T-helper 9 cell (primary cell): Measurements from ENCODE around the gene GNPTAB.
"Not testable (repeated sequence)": the region's sequence is repeated elsewhere in the genome, so short reads cannot be mapped to it uniquely, and the experiment has no call there.

Experiments used
- DNase-seq: peaks from one replicate; pipeline ENCODE4 v3.0.0-alpha.2; 2020

GNPTAB gene

GRCh38 chr12:101767537-101767936 lies 63.2 kb downstream of the GNPTAB start:
- DNase-seq, result no peak

- no peak for DNase-seq
Measured at GRCh38 chr12:101764051-101764792, 66.5 kb downstream of the GNPTAB start.

GRCh38 chr12:101763246-101763931 lies 67.4 kb downstream of the GNPTAB start:
- no peak for DNase-seq

- DNase-seq, result no peak
Measured at GRCh38 chr12:101761781-101762180, 69.0 kb downstream of the GNPTAB start.

- DNase-seq, result no peak
Measured at GRCh38 chr12:101761350-101761749, 69.4 kb downstream of the GNPTAB start.

GRCh38 chr12:101759396-101760047 lies 71.2 kb downstream of the GNPTAB start:
- DNase-seq, result no peak

- no peak for DNase-seq
Measured at GRCh38 chr12:101750152-101750551, 80.6 kb downstream of the GNPTAB start.

GRCh38 chr12:101749657-101750056 lies 81.1 kb downstream of the GNPTAB start:
- no peak for DNase-seq

GRCh38 chr12:101748907-101749306 lies 81.9 kb downstream of the GNPTAB start:
- no peak for DNase-seq

GRCh38 chr12:101747697-101748096 lies 83.1 kb downstream of the GNPTAB start:
- DNase-seq, result no peak

GRCh38 chr12:101746661-101747060 lies 84.1 kb downstream of the GNPTAB start:
- no peak for DNase-seq

GRCh38 chr12:101746196-101746595 lies 84.6 kb downstream of the GNPTAB start:
- DNase-seq, result no peak

- DNase-seq, result no peak
Measured at GRCh38 chr12:101745481-101745880, 85.3 kb downstream of the GNPTAB start.

- DNase-seq, result no peak
Measured at GRCh38 chr12:101743724-101744472, 86.9 kb downstream of the GNPTAB start.

GRCh38 chr12:101743242-101743641 lies 87.5 kb downstream of the GNPTAB start:
- no peak for DNase-seq

GRCh38 chr12:101740980-101741379 lies 89.8 kb downstream of the GNPTAB start:
- DNase-seq, result no peak

- no peak for DNase-seq
Measured at GRCh38 chr12:101740566-101740965, 90.2 kb downstream of the GNPTAB start.

- DNase-seq, result no peak
Measured at GRCh38 chr12:101738920-101739665, 91.7 kb downstream of the GNPTAB start, which contains the start of gene SYCP3. SYCP3 (minus strand) TSS chr12:101739462; CDS start chr12:101737935, 1,527 bp downstream.

- DNase-seq, result no peak
Measured at GRCh38 chr12:101737476-101737875, 93.3 kb downstream of the GNPTAB start.

GRCh38 chr12:101734482-101734881 lies 96.3 kb downstream of the GNPTAB start:
- DNase-seq, result not testable (repeated sequence)

GRCh38 chr12:101733166-101733565 lies 97.6 kb downstream of the GNPTAB start:
- DNase-seq, result no peak

GRCh38 chr12:101732318-101732717 lies 98.4 kb downstream of the GNPTAB start:
- no peak for DNase-seq
